Adipocyte (in vitro differentiated cells): ENCODE results near the gene ABCC8.

ENCODE experiments used
- DNase-seq: peaks from one replicate; pipeline ENCODE4 v3.0.0-alpha.2; 2015; ENCODE audit warnings: low read depth
- H3K27me3 ChIP-seq: replicated peaks from 2 replicates; pipeline ENCODE4 v1.7.0; 2013; ENCODE audit warnings: mild to moderate bottlenecking, low read length, moderate library complexity; ENCODE audit not compliant: control insufficient read depth, insufficient read depth
- H3K36me3 ChIP-seq: 2 replicates; pipeline ENCODE4 v1.7.0; 2013; ENCODE audit warnings: low read length, mild to moderate bottlenecking, moderate library complexity; ENCODE audit not compliant: control insufficient read depth, insufficient read depth, severe bottlenecking
- H3K4me1 ChIP-seq: 2 replicates; pipeline ENCODE4 v1.7.0; 2013; ENCODE audit warnings: mild to moderate bottlenecking, low read length, moderate library complexity; ENCODE audit not compliant: control insufficient read depth, insufficient read depth
- H3K4me3 ChIP-seq: 2 replicates; pipeline ENCODE4 v1.7.0; 2013; ENCODE audit warnings: mild to moderate bottlenecking, low read length, moderate library complexity
- H3K9ac ChIP-seq: 2 replicates; pipeline ENCODE4 v1.7.0; 2013; ENCODE audit warnings: mild to moderate bottlenecking, low read length, moderate library complexity
- H3K9me3 ChIP-seq: 2 replicates; pipeline ENCODE4 v1.7.0; 2013; ENCODE audit warnings: mild to moderate bottlenecking, low read length, moderate library complexity; ENCODE audit not compliant: control insufficient read depth

The ABCC8 gene

GRCh38 chr11:17412488-17413180, 64.0 kb downstream of the ABCC8 start:
- peaks cover 69% of the 10 kb centered on the region for H3K27me3 ChIP-seq
- no peak for DNase-seq

GRCh38 chr11:17411418-17411817, 65.2 kb downstream of the ABCC8 start:
- Histone ChIP-seq H3K9me3 (no peaks in the 10 kb centered on the region), H3K4me1 (peaks cover 2% of the 10 kb centered on the region), H3K4me3 (no peak overlapping the region), H3K9ac (no peak overlapping the region), H3K27me3 (peaks cover 68% of the 10 kb centered on the region), H3K36me3 (no peaks in the 10 kb centered on the region)
- DNase-seq, result no peak

More at GRCh38 chr11:17412488-17413180, 64.0 kb downstream of the ABCC8 start:
- Histone ChIP-seq H3K4me3 (no peak overlapping the region), H3K36me3 (no peaks in the 10 kb centered on the region), H3K9ac (no peak overlapping the region), H3K9me3 (no peaks in the 10 kb centered on the region), H3K4me1 (no peaks in the 10 kb centered on the region)

- no peak overlapping the region for H3K9ac ChIP-seq
- H3K9me3 ChIP-seq, result no peaks in the 10 kb centered on the region
- H3K27me3 ChIP-seq, result peaks cover 64% of the 10 kb centered on the region
- peaks cover 8% of the 10 kb centered on the region for H3K4me1 ChIP-seq
- no peak for DNase-seq
- no peak overlapping the region for H3K4me3 ChIP-seq
- H3K36me3 ChIP-seq, result no peaks in the 10 kb centered on the region
Measured at GRCh38 chr11:17410606-17411379, 65.9 kb downstream of the ABCC8 start.

GRCh38 chr11:17408641-17409040, 68.0 kb downstream of the ABCC8 start:
- Histone ChIP-seq H3K36me3 (no peaks in the 10 kb centered on the region), H3K4me1 (peaks cover 9% of the 10 kb centered on the region), H3K27me3 (peaks cover 46% of the 10 kb centered on the region), H3K9ac (no peak overlapping the region), H3K4me3 (no peak overlapping the region), H3K9me3 (no peaks in the 10 kb centered on the region)
- DNase-seq, result no peak

- H3K9me3 ChIP-seq, result no peaks in the 10 kb centered on the region
- peaks cover 9% of the 10 kb centered on the region for H3K4me1 ChIP-seq
- no peak overlapping the region for H3K9ac ChIP-seq
- no peaks in the 10 kb centered on the region for H3K36me3 ChIP-seq
- no peak for DNase-seq
- H3K27me3 ChIP-seq, result peaks cover 41% of the 10 kb centered on the region
- no peak overlapping the region for H3K4me3 ChIP-seq
Measured at GRCh38 chr11:17408026-17408425, 68.6 kb downstream of the ABCC8 start.

- peaks cover 9% of the 10 kb centered on the region for H3K4me1 ChIP-seq
Measured at GRCh38 chr11:17407575-17407974, 69.1 kb downstream of the ABCC8 start.

GRCh38 chr11:17406818-17407149, 69.9 kb downstream of the ABCC8 start:
- peaks cover 33% of the 10 kb centered on the region for H3K27me3 ChIP-seq
- no peak overlapping the region for H3K9ac ChIP-seq
- H3K4me3 ChIP-seq, result no peak overlapping the region
- H3K36me3 ChIP-seq, result no peaks in the 10 kb centered on the region
- no peak for DNase-seq
- no peaks in the 10 kb centered on the region for H3K9me3 ChIP-seq
- peaks cover 9% of the 10 kb centered on the region for H3K4me1 ChIP-seq

More at GRCh38 chr11:17407575-17407974, 69.1 kb downstream of the ABCC8 start:
- peaks cover 36% of the 10 kb centered on the region for H3K27me3 ChIP-seq
- no peak for DNase-seq
- no peak overlapping the region for H3K4me3 ChIP-seq
- no peaks in the 10 kb centered on the region for H3K36me3 ChIP-seq
- H3K9me3 ChIP-seq, result no peaks in the 10 kb centered on the region
- no peak overlapping the region for H3K9ac ChIP-seq

- Histone ChIP-seq H3K27me3 (peaks cover 29% of the 10 kb centered on the region), H3K9ac (no peak overlapping the region), H3K36me3 (no peaks in the 10 kb centered on the region), H3K4me1 (peaks cover 9% of the 10 kb centered on the region), H3K4me3 (no peak overlapping the region), H3K9me3 (no peaks in the 10 kb centered on the region)
- no peak for DNase-seq
Measured at GRCh38 chr11:17406082-17406817, 70.4 kb downstream of the ABCC8 start.

GRCh38 chr11:17405232-17406005, 71.2 kb downstream of the ABCC8 start:
- H3K4me3 ChIP-seq, result no peak overlapping the region
- peaks cover 21% of the 10 kb centered on the region for H3K27me3 ChIP-seq
- H3K9me3 ChIP-seq, result no peaks in the 10 kb centered on the region
- H3K9ac ChIP-seq, result no peak overlapping the region
- peaks cover 9% of the 10 kb centered on the region for H3K4me1 ChIP-seq
- peak; percentile 54 for DNase-seq
- no peaks in the 10 kb centered on the region for H3K36me3 ChIP-seq

GRCh38 chr11:17403980-17404759, 72.5 kb downstream of the ABCC8 start:
- Histone ChIP-seq H3K4me1 (peaks cover 9% of the 10 kb centered on the region), H3K4me3 (no peak overlapping the region)
- DNase-seq, result peak; percentile 10

More at GRCh38 chr11:17403980-17404759, 72.5 kb downstream of the ABCC8 start:
- no peak overlapping the region for H3K9ac ChIP-seq
- peaks cover 21% of the 10 kb centered on the region for H3K27me3 ChIP-seq
- no peaks in the 10 kb centered on the region for H3K9me3 ChIP-seq
- no peaks in the 10 kb centered on the region for H3K36me3 ChIP-seq
